ENCODE results near the gene SLC38A10.
A peak's percentile ranks its signal among the peaks of the same experiment; 100 is the strongest.
"Not testable (repeated sequence)": the region's sequence is repeated elsewhere in the genome, so short reads cannot be mapped to it uniquely, and the experiment has no call there.

The SLC38A10 gene

DNA sequence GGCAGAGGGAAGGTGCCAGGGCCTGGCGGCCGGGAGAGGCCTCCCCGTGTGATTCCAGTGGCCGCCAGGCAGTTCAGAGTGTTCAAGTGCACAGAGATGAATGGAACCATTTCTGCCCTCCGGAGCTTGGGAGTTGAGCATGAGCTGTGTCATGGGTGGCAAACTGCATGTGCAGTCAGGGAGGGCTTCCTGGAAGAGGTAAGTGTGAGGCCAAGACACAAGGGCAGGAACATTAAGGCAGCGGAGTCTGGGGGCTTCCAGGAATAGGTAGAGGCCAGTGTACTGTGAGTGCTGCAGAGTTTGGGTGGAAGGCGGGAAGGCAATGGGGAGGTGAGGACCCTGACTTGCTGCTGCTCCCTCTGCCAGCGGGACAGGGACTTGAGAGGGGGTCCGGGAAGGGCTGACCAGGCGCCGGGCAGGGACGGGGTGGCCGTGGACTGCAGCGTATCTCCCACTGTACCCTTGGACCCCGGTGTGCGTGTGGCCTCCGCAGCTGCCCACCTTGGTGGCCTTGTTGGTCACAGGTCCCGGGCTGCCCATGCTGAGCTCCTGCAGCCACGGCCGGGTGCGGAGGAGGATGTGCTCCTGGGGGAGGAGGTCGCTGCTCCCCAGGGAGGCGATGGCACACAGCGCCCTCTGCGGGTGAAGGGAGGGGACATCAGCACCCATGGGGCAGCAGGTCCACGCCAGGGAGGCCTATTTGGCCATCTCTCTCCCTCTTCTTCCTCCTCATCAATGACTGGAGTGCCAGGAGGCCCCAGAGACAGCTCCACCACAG, 64.9 kb downstream of the SLC38A10 start:
- DNase-seq (ENCODE audit: low read depth), result no peak

DNA sequence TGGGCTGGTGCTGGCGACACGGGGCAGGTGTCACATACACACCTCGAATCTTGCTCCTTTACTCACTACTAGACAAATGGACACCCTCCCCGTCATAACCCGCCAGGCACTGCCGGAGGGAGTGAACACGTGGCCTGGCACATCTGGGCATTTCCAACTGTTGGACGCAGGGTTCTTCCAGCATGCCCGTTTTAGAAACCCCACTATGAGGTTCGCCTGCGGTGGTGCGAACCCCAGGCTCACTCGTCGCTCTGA, 65.5 kb downstream of the SLC38A10 start:
- DNase-seq (ENCODE audit: low read depth), result no peak

DNA sequence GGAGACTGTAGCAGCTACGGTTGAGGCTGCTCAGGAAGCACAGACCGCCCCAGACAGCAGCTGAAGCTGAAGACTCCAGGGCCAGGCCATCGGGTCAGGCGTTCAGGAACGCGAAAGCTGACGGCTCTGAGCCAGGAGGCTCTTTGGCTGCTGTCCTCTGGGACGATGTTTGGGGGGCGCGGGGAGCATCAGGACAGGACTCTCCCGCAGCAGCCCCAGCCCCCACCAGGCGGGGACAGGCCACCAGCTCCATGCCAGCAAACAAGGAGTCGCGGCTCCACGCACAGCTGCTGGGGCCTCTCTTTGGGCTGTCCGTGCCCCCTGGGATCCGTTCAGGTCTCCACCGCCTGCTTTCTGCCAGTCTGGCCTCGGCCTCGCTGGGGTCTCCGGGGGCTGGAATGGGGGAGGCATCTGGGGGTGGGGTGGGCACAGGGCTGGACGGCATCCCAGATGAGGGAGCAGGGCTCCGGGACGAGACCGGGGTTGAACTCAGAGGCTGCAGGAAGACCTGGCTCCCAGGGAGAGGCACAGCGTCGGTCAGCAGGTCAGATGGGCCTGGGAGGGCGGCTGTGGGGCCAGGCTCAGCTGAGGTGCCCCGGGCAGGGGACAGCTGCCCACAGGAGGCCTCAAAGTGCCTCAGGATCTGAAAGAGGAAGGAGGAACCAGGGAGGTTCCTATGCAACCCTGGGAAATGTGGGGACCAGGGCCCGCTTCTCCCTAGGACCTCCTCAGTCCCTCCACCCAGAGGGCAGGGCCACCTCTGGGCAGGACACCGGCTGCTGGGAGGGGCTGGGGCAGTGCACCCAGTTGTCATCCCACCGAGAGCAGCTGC, 66.1 kb downstream of the SLC38A10 start:
- no peak for DNase-seq (ENCODE audit: low read depth)

DNA sequence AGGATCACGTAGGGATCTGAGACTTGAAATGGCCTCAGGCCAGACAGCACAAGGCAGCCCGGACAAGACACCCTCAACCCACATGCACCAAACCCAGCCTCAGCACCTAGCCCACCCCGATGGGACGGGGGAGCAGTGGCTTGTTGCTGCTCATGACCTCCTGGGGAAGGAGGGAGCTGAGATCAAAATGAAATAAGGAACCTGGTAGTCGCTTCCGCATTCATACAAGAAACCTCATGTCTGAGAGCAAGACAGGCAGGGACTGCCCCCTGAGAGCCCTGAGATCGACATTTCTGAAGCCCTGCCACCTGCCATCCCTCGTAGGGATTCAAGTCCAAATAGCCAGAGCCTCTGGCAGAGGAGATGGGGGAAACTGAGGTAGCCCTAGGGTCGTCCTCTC, 66.7 kb downstream of the SLC38A10 start:
- DNase-seq (ENCODE audit: low read depth), result no peak

DNA sequence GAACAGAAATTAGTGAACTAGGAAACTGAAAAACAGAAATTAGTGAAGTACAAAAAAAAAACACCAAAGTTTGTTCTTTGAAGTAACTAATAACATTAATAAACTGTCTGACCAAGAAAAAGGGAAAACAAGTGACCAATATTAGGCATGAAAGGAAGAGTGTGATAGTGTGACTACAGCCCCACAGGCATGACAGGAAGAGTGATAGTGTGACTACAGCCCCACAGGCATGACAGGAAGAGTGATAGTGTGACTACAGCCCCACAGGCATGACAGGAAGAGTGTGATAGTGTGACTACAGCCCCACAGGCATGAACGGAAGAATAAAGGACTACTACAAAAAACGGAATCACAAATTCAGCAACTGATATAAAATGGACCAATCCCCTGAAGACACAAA, 67.5 kb downstream of the SLC38A10 start:
- not testable (repeated sequence) for DNase-seq (ENCODE audit: low read depth)

DNA sequence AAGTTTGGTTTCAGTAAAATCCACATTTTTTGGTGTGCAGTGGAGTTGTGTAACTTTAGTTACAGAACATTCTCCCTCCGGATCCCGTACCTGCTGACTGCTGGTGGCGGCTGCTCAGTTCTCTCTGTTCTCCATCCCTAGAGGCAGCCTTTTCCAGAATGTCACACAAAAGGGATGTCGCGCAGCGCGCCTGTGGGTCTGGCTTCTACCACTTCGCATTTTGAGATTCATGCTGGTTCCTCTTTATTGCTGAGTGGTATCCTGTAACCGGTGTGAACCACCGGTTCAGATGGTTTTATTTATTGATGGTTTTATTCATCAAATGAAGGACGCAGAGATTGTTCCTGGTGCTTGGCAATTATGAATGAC, 71.4 kb downstream of the SLC38A10 start:
- no peak for DNase-seq (ENCODE audit: low read depth)

DNA sequence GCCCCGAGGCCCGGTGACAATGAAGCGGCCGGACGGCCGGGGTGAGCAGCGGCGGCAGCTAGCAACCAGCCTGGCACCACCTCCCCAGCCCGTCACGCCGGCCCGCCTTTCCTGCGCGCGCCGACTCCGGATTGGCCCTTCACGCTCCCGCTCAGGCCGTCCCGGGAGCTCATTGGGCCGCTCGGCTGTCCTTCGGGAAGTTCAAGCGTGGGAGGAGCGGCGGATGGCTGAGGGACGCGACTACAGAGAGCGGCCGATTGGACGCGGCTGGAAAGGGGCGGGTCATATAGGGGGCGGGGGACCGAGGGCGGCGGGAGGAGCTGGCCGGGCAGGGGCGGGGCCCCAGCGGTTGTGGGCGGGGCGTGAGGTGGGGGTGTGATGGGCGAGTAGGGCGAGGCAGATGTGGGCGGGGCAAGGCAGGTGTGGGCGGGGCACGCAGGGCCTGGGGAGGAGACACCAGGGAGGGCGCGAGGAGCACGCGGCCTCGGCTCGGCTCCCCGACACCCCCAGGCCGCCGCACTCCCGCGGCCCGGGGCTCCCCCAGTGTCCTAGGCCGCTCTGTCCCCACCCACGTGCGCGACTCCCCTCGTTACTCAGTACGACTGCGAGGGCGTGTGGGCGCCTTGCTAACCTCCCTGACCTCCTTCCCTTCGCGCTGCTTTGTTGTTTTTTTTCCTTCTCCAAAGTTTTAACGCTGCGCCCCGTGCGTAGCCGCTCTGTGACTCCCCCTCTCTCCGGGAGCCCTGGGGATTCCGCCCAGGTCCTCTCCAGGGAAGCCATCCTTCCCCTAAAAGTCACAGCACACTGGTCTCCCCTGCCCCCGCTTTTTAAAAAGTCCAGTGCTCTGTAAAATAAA, 72.0 kb downstream of the SLC38A10 start, which contains the start of gene CEP131:
Gene CEP131, minus strand, starts transcription at position 60 of the 856 bp plus-strand sequence. CDS start 2,909 bp downstream, outside the sequence.
- DNase-seq (ENCODE audit: low read depth), result peak; percentile 95

DNA sequence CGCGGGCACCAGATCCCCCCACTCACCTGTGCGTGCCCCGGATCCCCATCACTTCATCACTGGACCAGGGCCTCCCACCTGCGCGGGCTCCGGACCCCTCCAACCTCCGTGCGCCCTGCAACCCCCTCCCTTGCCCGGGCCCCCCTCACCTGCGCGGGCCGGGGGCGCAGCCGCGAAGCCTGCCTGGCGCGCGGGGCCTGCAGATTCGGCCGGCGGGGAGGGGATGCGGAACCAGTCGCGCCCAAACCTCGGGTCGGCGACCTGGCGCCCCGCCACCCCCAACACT, 72.5 kb downstream of the SLC38A10 start:
- DNase-seq (ENCODE audit: low read depth), result no peak

DNA sequence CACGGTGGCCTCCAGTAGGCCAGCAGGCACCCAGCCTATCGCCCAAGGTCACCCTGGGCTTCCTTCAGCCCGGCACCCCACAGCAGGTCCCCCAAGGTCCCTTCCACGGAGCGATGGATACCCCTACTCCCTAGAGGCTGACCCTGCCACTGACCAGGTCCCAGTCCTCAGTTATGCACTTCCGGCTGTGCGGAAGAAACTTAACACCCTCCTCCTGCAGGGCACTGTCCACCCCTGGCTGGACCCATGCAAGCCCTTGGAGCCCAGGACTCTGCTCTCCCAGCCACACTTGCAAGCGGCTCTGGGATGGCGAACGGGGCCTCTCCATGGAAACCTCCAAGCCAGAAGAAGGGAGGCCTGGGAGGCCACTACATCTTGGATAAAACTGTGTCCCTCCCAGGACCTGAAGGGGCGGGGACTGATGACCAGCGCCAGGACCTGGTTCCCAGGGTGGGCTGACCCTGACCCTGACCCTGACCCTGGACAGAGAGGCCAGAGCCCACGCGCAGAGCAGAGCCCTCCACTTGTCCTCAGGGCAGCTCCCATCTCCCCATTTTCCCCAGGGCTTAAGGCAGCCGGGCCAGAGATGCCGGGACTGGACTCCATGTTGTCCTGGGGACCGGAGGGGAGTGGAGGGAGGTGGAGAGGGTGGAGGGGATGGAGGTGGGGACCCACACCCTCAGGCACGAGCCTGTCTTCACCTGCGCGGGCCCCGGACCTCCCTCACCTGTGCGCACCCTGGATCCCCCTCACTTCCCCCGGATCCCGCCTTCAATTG, 73.1 kb downstream of the SLC38A10 start:
- DNase-seq (ENCODE audit: low read depth), result no peak

DNA sequence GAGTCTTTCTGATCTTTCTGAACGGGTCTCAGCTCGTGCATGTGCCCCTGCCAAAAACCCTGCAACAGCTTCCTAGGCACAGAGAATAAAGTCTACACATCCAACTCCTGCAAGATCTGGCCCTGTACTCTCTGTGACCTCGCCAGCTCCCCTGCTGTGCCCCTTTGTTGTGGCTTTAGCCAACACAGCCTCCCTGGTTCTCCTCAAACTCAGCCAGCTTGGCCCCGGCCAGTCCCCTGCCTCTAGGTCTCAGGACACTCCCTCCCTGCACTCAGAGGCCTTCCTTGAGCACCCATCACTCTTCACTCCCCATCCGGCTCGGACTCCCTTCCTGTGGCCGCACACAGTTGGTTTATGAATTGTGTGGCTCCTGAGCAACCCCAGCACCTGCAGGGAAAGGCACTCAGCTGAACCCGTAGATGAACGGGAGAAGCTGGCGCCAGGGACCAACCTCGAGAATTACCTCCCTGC, 73.7 kb downstream of the SLC38A10 start:
- DNase-seq (ENCODE audit: low read depth), result no peak

DNA sequence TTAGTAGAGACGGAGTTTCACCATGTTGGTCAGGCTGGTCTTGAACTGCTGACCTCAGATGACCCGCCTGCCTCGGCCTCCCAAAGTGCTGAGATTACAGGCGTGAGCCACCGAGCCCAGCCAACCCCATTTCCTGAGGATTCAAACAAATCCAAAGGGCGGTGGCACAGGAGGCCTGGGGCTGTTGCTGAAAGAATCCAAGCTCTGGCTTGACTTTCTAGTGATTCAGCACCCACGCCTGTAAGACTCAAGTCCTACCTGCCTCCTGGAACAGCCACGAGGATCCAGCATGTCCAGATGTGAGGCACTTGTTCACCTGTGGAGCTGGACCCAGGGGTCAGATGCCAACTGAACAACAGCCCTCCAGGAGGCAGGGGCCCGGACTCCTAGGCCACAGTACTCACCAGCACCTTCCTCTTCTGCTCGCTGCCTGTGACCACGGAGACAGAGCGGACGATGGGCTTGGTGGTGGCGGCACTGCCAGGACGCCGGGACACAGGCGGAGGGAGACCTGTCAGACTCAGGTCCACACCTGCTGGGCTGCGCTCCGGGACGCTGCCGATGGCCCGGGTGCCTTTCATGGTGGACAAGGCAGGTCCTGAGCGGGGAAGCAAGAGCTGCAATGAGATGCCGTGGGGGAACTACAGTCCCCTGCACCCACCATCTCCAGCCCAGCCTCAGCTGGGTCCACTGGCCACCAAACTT, 75.5 kb downstream of the SLC38A10 start:
- DNase-seq (ENCODE audit: low read depth), result no peak

DNA sequence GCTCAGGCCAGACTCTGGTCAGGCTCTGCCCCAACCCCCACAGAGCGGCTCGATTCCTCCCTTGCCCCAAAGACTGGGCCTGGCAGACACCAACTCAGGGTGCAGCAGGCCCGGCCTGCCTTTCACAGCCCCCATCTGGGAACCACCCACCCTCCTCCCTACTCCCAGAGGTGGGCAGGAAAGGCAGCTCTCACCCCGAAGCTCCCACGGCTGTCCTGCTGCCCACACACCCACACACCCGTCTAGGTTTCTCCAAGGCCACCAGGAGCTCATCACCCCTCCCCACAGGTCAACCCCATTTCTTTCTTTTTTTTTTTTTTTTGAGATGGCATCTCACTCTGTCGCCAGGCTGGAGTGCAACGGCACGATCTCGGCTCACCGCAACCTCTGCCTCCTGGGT, 76.1 kb downstream of the SLC38A10 start:
- no peak for DNase-seq (ENCODE audit: low read depth)

DNA sequence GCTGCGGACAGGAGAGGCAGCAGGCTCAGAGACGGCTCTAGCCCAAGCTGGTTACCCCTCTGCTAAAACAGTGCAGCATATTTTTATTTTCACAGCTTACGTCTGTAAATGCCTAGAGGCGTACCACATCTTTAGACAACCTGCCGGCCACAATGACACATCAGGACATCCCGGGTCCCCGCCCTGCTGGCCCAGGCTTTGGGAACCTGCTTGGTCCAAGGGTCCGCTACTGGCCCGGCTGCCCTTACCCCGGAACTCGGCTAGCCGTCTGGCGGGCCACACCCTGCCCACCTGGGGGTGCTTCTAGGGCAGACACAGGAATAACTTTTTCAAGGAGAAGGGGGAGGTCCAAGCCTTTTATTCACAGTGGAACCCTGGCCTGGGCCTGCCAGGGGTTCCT, 76.6 kb downstream of the SLC38A10 start:
- DNase-seq (ENCODE audit: low read depth), result no peak

DNA sequence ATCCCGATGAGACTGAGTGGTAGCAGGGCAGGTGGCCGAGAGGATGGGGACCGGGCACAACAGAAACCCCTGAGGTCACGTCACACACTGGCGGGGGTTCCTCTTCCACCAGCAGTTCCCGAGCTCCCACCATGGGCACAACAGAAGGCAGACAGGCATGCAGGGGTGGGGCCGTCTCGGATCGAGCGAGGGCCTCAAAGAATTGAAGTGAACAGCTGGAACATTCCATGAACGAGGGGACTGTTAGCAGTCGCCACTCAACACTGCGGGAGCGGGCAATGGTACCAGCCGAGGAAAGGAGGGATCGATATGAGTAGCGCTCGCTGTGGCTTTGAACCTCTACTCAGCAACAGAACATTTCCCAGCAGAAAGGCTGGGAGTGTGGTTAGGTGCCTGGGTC, 77.6 kb downstream of the SLC38A10 start:
- no peak for DNase-seq (ENCODE audit: low read depth)

DNA sequence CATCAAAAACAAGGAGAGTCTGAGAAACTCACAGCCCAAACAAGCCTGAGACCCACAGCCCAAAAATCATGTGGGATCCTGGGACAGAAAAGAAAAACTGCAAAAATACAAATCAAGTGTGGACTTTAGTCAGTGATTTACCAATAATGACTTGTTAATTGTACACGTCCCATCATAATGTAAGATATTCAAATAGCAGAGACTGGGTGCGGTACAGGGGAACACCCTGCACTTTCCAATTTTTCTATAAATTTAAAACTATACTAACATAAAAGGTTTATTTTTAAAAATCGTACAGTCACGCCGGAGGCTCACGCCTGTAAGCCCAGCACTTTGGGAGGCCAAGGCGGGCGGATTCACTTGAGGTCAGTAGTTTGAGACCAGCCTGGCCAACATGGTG, 81.1 kb downstream of the SLC38A10 start:
- DNase-seq (ENCODE audit: low read depth), result no peak

DNA sequence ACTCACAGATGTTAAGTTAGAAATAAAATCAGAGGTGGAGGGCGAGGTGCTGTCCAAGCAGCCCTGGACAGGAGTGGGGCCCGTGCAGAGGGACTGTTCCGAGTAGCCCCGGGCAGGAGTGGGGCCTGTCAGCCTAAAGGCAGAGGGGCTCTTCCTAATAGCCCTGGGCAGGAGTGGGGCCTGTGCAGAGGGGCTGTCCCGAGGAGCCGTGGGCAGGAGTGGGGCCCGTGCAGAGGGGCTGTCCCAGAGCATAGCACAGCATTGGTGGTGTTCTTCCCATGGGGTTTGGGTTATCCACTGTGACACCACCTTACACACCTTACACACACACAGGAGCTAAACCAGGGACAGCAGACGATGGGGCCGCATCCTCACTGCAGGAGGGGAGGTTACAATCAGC, 82.7 kb downstream of the SLC38A10 start:
- DNase-seq (ENCODE audit: low read depth), result no peak

DNA sequence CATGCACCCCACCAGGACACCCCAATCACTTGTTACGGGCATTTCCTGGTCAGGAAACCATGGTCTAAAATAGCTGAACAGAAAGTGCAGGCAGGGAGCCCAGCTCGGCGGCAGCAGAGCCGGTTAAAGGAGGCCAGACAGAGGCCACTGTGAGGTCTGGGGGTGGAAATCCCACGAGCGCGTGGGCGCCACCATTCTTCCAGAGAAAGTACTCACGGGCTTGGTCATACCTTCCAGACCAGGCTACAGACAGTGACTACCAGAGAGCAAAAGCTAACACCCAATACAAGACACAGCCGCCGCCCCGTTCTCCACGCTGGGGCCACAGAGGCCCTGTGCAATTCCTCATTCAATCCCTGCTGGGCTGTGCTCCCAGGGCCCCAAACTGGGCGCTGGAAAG, 84.2 kb downstream of the SLC38A10 start:
- DNase-seq (ENCODE audit: low read depth), result peak; percentile 47

DNA sequence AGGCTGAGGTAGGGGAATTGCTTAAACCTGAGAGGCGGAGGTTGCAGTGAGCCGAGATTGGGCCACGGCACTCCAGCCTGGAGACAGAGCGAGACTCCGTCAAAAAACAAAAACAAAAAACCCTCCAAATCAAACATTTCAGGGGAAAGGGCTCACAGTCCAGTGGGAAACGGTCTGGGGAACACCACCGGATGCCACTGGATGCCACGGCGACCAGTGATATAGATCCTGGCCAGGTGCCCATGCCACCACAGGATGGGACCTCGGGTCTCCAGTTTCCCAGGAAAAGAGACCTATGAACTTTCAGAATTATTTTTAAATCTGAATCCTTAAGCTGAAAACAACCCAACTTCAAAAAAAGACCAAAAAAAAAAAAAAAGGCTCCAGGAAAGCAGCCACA, 84.6 kb downstream of the SLC38A10 start:
- no peak for DNase-seq (ENCODE audit: low read depth)

DNA sequence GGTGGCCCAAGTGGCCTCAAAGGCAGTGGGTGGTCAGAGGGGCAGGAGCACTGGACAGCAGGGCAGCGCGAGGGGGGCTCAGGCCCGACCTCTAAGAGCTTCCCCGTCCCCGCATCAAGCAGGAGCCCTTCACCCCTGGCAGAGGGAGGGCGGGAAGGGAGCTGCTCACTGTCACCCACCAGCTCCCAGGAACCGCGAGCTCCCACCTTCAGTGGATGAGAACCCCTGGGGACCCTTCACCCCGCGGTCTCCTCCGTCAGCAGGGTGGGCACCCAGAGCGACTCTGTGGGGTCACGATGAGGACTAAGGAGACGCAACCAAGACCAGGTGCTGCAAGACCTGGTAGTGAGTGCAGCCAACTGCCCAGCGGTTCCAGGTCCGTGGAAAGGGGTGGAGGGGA, 86.0 kb downstream of the SLC38A10 start:
- DNase-seq (ENCODE audit: low read depth), result no peak

DNA sequence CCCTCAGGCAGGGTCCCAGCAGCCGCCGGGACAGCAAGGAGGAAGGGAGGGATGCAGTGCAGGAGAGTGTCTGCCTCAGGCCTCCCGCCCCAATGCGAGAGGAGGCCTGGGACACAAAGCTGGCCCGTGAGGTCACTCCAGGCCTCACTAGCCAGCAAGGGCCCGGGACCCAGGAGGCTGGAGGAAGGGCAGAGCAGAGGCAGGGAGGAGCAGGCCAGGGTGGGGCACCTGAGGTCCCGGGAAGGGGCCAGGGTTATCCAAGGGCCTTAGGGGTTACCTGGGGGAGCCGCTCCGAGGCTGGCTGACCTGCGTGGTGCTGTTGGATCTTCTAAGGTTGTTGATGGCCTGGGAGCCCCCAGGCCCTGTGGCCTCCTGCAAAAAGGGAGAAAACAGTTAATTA, 86.5 kb downstream of the SLC38A10 start:
- DNase-seq (ENCODE audit: low read depth), result no peak

Measured in amniotic epithelial cell (primary cell).